DMS79 treated with DMSO at 0.1 percent for 48 hours (cell line): ENCODE data around the gene GABRA1.

Source experiments
- DNase-seq: peaks from one replicate; lab custom pipeline; 2025; lab: John Stamatoyannopoulos, UW

The GABRA1 gene

GRCh38 chr5:161847941-161848391 lies at the start of gene GABRA1:
Gene GABRA1 (plus strand): TSS chr5:161848120. CDS start chr5:161850811, 2,691 bp downstream.
- DNase-seq = peak; percentile 23

- DNase-seq = no peak
Observed at GRCh38 chr5:161799316-161799715, 48.6 kb upstream of the GABRA1 start.

GRCh38 chr5:161804263-161804662 lies 43.7 kb upstream of the GABRA1 start:
- no peak for DNase-seq

GRCh38 chr5:161846746-161847145 lies 1.2 kb upstream of the GABRA1 start:
- no peak for DNase-seq

- DNase-seq = no peak
Observed at GRCh38 chr5:161847447-161847846, 473 bp upstream of the GABRA1 start.

- no peak for DNase-seq
Observed at GRCh38 chr5:161850491-161850890, 2.6 kb downstream of the GABRA1 start.

GRCh38 chr5:161851691-161852299 lies 3.9 kb downstream of the GABRA1 start:
- peak; percentile 7 for DNase-seq

GRCh38 chr5:161857358-161857757 lies 9.4 kb downstream of the GABRA1 start:
- DNase-seq = no peak

GRCh38 chr5:161863259-161863658 lies 15.3 kb downstream of the GABRA1 start:
- DNase-seq = no peak

- DNase-seq = no peak
Observed at GRCh38 chr5:161863811-161864210, 15.9 kb downstream of the GABRA1 start.

GRCh38 chr5:161865510-161865909 lies 17.6 kb downstream of the GABRA1 start:
- no peak for DNase-seq

- DNase-seq = no peak
Observed at GRCh38 chr5:161889971-161890370, 42.1 kb downstream of the GABRA1 start.

- no peak for DNase-seq
Observed at GRCh38 chr5:161895514-161895913, 47.6 kb downstream of the GABRA1 start.

GRCh38 chr5:161897033-161897432 lies 49.1 kb downstream of the GABRA1 start:
- no peak for DNase-seq

GRCh38 chr5:161899590-161899989 lies 51.7 kb downstream of the GABRA1 start:
- DNase-seq = no peak

- no peak for DNase-seq
Observed at GRCh38 chr5:161900981-161901380, 53.1 kb downstream of the GABRA1 start.

GRCh38 chr5:161921781-161922180 lies 73.9 kb downstream of the GABRA1 start:
- no peak for DNase-seq

GRCh38 chr5:161924270-161924669 lies 76.3 kb downstream of the GABRA1 start:
- DNase-seq = no peak

- no peak for DNase-seq
Observed at GRCh38 chr5:161925960-161926359, 78.0 kb downstream of the GABRA1 start.

GRCh38 chr5:161934486-161934885 lies 86.6 kb downstream of the GABRA1 start:
- peak; percentile 28 for DNase-seq

GRCh38 chr5:161944974-161945373 lies 97.1 kb downstream of the GABRA1 start:
- DNase-seq = no peak

GRCh38 chr5:161946911-161947310 lies 99.0 kb downstream of the GABRA1 start:
- DNase-seq = no peak
